Brain microvascular endothelial cell (primary cell): Measurements from ENCODE around the gene RARA.

ENCODE experiments used
- DNase-seq: peaks from one replicate; pipeline ENCODE4 v3.0.0-alpha.2; 2020
- H3K27ac ChIP-seq: fragments of 250-450 bp; sonication (Bioruptor Pico); 2 replicates; pipeline ENCODE4 v1.5.1; 2020; ENCODE audit warnings: mild to moderate bottlenecking, moderate library complexity
- H3K27me3 ChIP-seq: fragments of 250-450 bp; sonication (Bioruptor Pico); replicated peaks from 2 replicates; pipeline ENCODE4 v1.5.1; 2020; ENCODE audit warnings: mild to moderate bottlenecking
- H3K36me3 ChIP-seq: fragments of 250-450 bp; sonication (Bioruptor Pico); replicated peaks from 2 replicates; pipeline ENCODE4 v1.5.1; 2020; ENCODE audit warnings: mild to moderate bottlenecking
- H3K4me3 ChIP-seq: 2 replicates; pipeline ENCODE4 v1.5.1; 2011; ENCODE audit warnings: low read depth, mild to moderate bottlenecking, control low read depth, low read length, moderate library complexity
- in situ Hi-C: cut with HindIII; loops from 2 replicates; pipeline ENCODE4 v1.10.0; 2017; ENCODE audit warnings: low sequenced_read_pairs, low pct_ligation_motif_present
- TF ChIP-seq, protein P1 (sequence below): IDR thresholded peaks from 2 replicates; pipeline ENCODE4 v1.5.1; 2011; ENCODE audit warnings: low read depth, mild to moderate bottlenecking, moderate library complexity, low read length, control low read depth, inconsistent platforms; ENCODE audit errors: missing control alignments

RARA gene

DNA sequence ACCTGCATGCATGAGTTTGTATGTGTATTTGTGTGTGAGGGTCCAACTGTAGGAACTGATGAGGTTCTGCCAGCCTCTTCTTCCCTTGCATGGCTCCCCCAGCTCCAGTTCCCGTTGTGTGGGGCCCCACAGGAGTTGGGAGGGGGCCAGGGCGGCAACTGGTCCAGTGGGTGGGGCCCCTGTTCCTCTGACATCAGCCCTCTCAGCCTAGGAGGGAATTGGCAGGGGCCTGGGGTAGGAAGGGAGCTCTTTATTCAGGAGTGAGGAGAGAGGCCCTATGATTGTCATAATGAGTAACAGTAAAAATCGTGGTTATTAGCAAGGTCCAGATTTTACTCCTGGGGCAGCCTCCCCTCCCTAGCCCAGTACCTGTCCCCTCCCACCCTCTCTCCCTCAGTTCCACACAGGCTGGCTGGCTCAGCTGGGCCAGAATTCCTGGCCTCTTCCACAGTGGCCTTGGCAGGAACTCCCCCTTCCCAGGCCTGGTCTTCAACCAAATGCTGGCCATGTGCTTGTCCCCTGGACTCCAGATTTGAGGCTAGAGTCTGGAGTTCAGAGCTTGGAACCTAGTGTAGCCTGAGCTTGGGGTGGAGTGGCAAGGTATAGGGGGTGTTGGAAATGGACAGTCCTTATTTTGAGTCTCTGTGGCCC is 18.9 kb downstream of the RARA start:
- Histone ChIP-seq H3K36me3 (peaks cover 3% of the 10 kb centered on the region), H3K27me3 (no peaks in the 10 kb centered on the region), H3K27ac (no peak overlapping the region), H3K4me3 (no peak overlapping the region)
- TF ChIP-seq, protein P1, sequence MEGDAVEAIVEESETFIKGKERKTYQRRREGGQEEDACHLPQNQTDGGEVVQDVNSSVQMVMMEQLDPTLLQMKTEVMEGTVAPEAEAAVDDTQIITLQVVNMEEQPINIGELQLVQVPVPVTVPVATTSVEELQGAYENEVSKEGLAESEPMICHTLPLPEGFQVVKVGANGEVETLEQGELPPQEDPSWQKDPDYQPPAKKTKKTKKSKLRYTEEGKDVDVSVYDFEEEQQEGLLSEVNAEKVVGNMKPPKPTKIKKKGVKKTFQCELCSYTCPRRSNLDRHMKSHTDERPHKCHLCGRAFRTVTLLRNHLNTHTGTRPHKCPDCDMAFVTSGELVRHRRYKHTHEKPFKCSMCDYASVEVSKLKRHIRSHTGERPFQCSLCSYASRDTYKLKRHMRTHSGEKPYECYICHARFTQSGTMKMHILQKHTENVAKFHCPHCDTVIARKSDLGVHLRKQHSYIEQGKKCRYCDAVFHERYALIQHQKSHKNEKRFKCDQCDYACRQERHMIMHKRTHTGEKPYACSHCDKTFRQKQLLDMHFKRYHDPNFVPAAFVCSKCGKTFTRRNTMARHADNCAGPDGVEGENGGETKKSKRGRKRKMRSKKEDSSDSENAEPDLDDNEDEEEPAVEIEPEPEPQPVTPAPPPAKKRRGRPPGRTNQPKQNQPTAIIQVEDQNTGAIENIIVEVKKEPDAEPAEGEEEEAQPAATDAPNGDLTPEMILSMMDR, result no peak
- in situ Hi-C loops, result no loop called here
- DNase-seq, result no peak

GRCh38 chr17:40328386-40328766 is 19.4 kb downstream of the RARA start:
- H3K27ac ChIP-seq, result no peak overlapping the region

DNA sequence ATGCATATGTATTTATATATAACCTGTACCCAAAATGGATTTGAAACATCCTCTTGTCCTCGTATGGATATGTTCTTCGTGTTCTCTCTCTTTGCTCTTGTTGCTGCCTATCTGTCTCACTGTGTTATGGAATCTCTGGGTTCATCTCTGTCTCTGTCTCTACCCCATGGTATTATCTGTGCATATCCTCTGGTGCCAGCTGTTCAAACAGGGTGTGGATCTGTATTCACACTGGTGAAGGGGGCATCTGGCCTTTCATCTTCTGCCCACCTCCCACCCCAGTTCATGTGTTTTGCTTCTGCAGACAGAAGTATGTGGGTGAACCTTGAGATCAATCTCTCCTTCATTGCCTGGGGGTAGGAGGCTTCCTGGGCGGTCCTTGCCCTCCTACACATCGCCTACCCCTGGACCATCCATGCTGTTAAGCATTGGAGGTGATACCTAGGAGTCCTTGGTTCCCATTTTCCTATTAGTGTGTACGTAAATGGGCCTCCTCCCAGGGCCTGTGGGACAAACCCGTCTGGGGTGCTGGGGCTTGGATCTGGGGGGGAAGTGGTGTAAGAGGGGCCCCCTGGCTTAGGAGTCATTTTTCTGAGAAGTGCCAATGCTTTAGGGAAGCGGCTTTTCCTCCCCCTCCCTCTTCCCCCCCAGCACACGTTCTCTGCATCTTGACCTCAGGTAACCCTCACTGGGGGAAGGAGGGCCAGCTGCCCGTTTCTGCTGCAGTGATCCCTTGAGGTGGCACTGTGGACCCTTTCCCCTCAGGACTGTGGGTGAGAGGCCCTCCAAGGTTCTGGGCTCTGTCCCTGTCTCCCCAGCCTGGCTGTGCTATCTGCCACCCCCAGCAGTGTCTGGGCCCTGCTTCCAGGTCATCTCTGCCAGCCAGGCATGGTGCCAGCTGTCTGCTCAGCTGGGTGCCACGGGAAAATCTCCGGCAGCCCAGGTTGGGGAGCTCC is 21.1 kb downstream of the RARA start:
- no peaks in the 10 kb centered on the region for H3K27me3 ChIP-seq
- DNase-seq, result no peak
- TF ChIP-seq, protein P1, result no peak
- no peak overlapping the region for H3K27ac ChIP-seq
- peaks cover 3% of the 10 kb centered on the region for H3K36me3 ChIP-seq
- no peak overlapping the region for H3K4me3 ChIP-seq
- in situ Hi-C loops, result no loop called here

More at GRCh38 chr17:40328386-40328766, 19.4 kb downstream of the RARA start:
- in situ Hi-C loops, result no loop called here
- Histone ChIP-seq H3K4me3 (no peak overlapping the region), H3K36me3 (peaks cover 3% of the 10 kb centered on the region), H3K27me3 (no peaks in the 10 kb centered on the region)
- DNase-seq, result no peak
- TF ChIP-seq, protein P1, result no peak

DNA sequence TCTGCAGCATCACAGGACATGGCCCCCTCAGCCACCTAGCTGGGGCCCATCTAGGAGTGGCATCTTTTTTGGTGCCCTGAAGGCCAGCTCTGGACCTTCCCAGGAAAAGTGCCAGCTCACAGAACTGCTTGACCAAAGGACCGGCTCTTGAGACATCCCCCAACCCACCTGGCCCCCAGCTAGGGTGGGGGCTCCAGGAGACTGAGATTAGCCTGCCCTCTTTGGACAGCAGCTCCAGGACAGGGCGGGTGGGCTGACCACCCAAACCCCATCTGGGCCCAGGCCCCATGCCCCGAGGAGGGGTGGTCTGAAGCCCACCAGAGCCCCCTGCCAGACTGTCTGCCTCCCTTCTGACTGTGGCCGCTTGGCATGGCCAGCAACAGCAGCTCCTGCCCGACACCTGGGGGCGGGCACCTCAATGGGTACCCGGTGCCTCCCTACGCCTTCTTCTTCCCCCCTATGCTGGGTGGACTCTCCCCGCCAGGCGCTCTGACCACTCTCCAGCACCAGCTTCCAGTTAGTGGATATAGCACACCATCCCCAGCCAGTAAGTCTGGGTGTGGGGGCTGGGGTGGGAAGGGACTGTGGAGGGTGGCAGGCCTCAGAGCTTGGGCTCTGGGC is 22.0 kb downstream of the RARA start:
- TF ChIP-seq, protein P1, result no peak
- Histone ChIP-seq H3K27me3 (no peaks in the 10 kb centered on the region), H3K36me3 (peaks cover 3% of the 10 kb centered on the region), H3K27ac (no peak overlapping the region), H3K4me3 (no peak overlapping the region)
- no peak for DNase-seq
- in situ Hi-C loops, result no loop called here

DNA sequence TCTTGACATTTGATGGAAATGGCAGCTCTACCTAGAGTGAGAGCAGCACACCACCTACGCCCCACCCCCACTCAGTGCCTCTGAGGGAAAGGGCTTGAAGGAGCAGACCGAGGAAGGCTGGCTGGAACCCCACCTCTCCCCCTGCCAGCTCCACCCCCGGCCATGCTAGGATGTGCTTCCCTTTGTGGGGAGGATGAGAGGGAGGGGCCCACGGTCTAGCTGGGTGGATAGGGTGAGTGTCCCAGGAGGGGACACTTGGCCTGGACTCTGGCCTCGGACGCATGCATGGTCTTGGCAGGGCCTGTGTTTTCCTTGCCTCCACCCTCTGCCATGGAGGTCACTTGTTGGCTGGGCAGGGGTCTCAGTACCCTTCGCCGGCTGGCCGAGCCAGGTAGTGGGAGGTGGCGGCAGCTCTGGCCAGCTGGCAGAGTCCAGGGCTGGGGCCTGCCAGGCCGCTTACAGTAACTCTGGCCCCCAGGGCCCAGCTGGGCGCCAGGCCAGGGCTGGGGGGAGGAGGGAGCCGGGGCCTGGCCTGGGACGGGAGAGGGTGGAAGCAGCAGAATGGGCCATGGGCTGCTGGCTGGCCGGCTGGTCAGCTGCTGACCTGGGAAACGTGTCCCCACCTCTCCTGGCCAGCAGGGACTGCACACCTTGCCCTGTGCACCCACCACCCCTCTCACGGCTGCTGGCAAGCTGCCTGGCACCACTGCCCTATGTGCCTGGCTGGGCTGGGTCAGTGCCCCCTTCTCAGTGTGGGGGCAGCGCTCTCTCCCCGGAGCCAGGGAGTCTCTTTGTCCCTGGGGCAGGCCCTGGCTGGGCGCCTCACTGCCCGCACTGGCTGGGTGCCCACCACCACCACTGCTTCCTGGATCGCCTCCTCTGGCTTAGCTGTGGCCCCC is 23.0 kb downstream of the RARA start:
- H3K4me3 ChIP-seq, result no peak overlapping the region
- no peak for DNase-seq
- TF ChIP-seq, protein P1, result no peak
- H3K36me3 ChIP-seq, result peaks cover 3% of the 10 kb centered on the region
- H3K27me3 ChIP-seq, result no peaks in the 10 kb centered on the region
- in situ Hi-C loops, result no loop called here
- H3K27ac ChIP-seq, result no peak overlapping the region
